ENCODE measurements around the gene DDAH1.

DNA sequence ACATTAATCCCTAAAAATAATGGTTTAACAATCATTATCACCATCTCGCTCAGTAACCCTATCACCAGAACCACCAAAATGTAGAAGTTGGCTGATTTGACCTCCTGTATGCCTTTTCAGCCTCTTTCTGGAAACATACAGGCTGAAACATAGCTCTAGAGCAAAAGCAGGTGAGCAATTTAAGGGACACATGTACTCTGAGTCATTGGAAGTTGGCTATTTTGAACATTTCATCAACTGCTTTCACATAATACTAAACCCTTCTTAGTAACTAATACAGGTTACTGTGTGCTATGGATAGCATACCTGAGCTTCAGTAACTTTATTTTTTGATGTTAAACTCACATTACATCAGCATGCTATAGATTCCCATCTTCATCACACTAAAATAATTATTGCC, 19.8 kb upstream of the DDAH1 start:
- TF ChIP-seq, protein P1, sequence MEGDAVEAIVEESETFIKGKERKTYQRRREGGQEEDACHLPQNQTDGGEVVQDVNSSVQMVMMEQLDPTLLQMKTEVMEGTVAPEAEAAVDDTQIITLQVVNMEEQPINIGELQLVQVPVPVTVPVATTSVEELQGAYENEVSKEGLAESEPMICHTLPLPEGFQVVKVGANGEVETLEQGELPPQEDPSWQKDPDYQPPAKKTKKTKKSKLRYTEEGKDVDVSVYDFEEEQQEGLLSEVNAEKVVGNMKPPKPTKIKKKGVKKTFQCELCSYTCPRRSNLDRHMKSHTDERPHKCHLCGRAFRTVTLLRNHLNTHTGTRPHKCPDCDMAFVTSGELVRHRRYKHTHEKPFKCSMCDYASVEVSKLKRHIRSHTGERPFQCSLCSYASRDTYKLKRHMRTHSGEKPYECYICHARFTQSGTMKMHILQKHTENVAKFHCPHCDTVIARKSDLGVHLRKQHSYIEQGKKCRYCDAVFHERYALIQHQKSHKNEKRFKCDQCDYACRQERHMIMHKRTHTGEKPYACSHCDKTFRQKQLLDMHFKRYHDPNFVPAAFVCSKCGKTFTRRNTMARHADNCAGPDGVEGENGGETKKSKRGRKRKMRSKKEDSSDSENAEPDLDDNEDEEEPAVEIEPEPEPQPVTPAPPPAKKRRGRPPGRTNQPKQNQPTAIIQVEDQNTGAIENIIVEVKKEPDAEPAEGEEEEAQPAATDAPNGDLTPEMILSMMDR (IDR thresholded peaks at IDR 0.05), result no peak
- TF ChIP-seq HEYL (CRISPR knock-in tag; IDR thresholded peaks at IDR 0.05), result no peak
- TF ChIP-seq, protein P2, sequence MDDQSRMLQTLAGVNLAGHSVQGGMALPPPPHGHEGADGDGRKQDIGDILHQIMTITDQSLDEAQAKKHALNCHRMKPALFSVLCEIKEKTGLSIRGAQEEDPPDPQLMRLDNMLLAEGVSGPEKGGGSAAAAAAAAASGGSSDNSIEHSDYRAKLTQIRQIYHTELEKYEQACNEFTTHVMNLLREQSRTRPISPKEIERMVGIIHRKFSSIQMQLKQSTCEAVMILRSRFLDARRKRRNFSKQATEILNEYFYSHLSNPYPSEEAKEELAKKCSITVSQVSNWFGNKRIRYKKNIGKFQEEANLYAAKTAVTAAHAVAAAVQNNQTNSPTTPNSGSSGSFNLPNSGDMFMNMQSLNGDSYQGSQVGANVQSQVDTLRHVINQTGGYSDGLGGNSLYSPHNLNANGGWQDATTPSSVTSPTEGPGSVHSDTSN (IDR thresholded peaks at IDR 0.05), result no peak
